Kidney (tissue), 14 donors: ENCODE results near the gene PLG. TPM values are rescaled to one million over a fixed set of nuclear protein-coding genes. Genes with fewer than 3 reads are reported as not detected.
"Not testable (repeated sequence)": the region's sequence is repeated elsewhere in the genome, so short reads cannot be mapped to it uniquely, and the experiment has no call there.

Source experiments
- DNase-seq, 5 donors: peaks; one replicate each; pipeline ENCODE4 v3.0.0-alpha.2; 2013 to 2020
- FAIRE-seq: peaks from 2 replicates; lab custom pipeline; 2012; peaks lifted over from hg19 to GRCh38; lab: Jason Lieb, UNC
- H3K27ac ChIP-seq, 2 donors: one replicate each; pipeline ENCODE4 v1.7.0; 2013; ENCODE audit warnings: low read depth in 2 of 2, low read length in 2 of 2, inconsistent platforms in 1 of 2
- H3K27me3 ChIP-seq: one replicate; pipeline ENCODE4 v1.7.1; 2013; ENCODE audit warnings: low read length, inconsistent platforms; ENCODE audit not compliant: control insufficient read depth, insufficient read depth
- H3K36me3 ChIP-seq, 3 donors: one replicate each; pipeline versions ENCODE4 v1.7.0 to v1.7.1; 2013; ENCODE audit warnings: low read length in 3 of 3, control low read depth in 1 of 3, inconsistent platforms in 1 of 3; ENCODE audit not compliant: insufficient read depth in 3 of 3, control insufficient read depth in 2 of 3
- H3K4me1 ChIP-seq, 3 donors: one replicate each; pipeline versions ENCODE4 v1.7.0 to v1.7.1; 2013; ENCODE audit warnings: low read length in 3 of 3, inconsistent platforms in 1 of 3, low read depth in 1 of 3; ENCODE audit not compliant: control insufficient read depth in 2 of 3, insufficient read depth in 2 of 3
- H3K4me3 ChIP-seq, 3 donors: one replicate each; pipeline versions ENCODE4 v1.7.0 to v1.8.1; 2013; ENCODE audit warnings: low read length in 3 of 3, control low read depth in 1 of 3, inconsistent platforms in 1 of 3
- H3K9ac ChIP-seq, 3 donors: one replicate each; pipeline versions ENCODE4 v1.7.0 to v1.7.1; 2013; ENCODE audit warnings: low read length in 3 of 3, control low read depth in 1 of 3, inconsistent platforms in 1 of 3
- H3K9me3 ChIP-seq, 3 donors: one replicate each; pipeline versions ENCODE4 v1.7.0 to v1.7.1; 2013; ENCODE audit warnings: low read length in 3 of 3, control low read depth in 1 of 3, inconsistent platforms in 1 of 3; ENCODE audit not compliant: control insufficient read depth in 2 of 3, insufficient read depth in 1 of 3
- CTCF ChIP-seq: IDR thresholded peaks from 3 replicates; pipeline ENCODE4 v1.5.1; 2012; ENCODE audit warnings: mild to moderate bottlenecking, moderate library complexity, borderline replicate concordance; ENCODE audit not compliant: insufficient read depth; ENCODE audit errors: extremely low read depth
- intact Hi-C: fragments of 100-400 bp; cut with DNase I; formaldehyde crosslinking; loops from one replicate; pipeline ENCODE4 v1.11.1; 2022
- polyA plus RNA-seq: library from polyadenylated mRNA; stranded (reverse); fragments of 350-450 nt; fragmentation: Illumina TruSeq; extraction: RNeasy Lipid Tissue Mini Kit (QIAGEN cat#74804); gene quantifications from one replicate; pipeline ENCODE4 v1.2.3, GENCODE V29; 2014; ENCODE audit warnings: low read depth, low replicate concordance; ENCODE audit not compliant: insufficient read depth
- total RNA-seq: library from RNA; stranded (reverse); fragmentation: NEBNext Ultra II Directional; extraction: Animal tissue kit (Norgen Biotek cat#: 25700); gene quantifications from one replicate; pipeline ENCODE4 v1.2.1, GENCODE V29; 2021
- donor health status: control.
- donor health status: control.
- donor health status: control.
- donor health status: control.
- donor health status: control.
- donor health status: DM: yes; HTN: yes; CAD: no.
- donor health status: Normal renal cell carcinoma (clear cell type).

PLG gene
- total and polyA plus RNA-seq, 2 donors from 2014 or later = 2.4 to 211 TPM

DNA sequence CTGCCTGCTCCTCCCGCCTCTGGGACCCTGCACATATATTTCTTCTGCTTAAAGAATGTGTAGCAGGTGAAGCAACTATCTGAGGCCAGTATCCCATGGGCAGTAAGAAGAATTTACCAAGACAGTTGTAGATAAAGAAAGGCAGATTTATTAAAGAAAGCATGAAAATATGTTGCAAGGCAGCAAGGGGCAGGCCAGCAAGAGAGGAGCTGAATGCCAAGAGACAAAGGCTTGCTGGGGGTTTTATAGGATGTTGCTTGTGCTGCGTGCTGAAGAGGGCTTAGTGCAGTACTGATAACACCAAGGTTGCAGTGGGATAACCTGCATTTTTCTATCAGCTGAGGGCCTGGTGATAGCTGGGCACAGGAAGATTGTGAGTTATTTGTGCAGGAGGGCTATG lies 6.4 kb upstream of the PLG start:
- H3K9me3 ChIP-seq, H3K9ac ChIP-seq, intact Hi-C loops, H3K4me3 ChIP-seq, H3K27ac ChIP-seq, H3K27me3 ChIP-seq, H3K36me3 ChIP-seq, FAIRE-seq, DNase-seq, H3K4me1 ChIP-seq: not testable (repeated sequence)

- H3K27ac ChIP-seq, FAIRE-seq, H3K36me3 ChIP-seq, H3K9ac ChIP-seq, H3K4me1 ChIP-seq, H3K9me3 ChIP-seq, intact Hi-C loops, H3K27me3 ChIP-seq, DNase-seq: not testable (repeated sequence)
- peak overlapping the region in 1 of 3 donors; percentile 39 for H3K4me3 ChIP-seq
Measured at GRCh38 chr6:160696884-160697283, 5.2 kb upstream of the PLG start.

DNA sequence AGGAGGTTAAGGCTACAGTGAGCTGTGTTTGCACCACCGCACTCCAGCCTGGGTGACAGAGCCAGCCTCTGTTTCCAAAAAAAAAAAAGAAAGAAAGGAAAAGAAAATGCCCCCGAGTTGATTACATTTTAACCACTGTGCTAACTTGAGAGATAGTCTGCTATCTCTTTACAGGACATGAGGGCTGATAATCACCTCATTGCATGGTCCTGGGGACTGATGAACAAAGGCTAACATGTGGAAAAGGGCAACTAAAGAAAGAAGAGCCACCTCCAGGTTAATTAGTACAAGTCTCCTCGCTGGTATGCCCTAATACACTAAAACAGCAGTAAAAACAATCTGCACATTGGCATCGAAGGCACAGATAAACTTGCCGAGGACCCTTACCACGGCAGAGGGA lies 4.2 kb upstream of the PLG start:
- no peak for DNase-seq
- no peak for FAIRE-seq

GRCh38 chr6:160704688-160705087 lies 2.6 kb downstream of the PLG start:
- Histone ChIP-seq H3K27ac (peak overlapping the region; percentile 47 to 60), H3K4me3 (peak overlapping the region in 1 of 3 donors; percentile 67)
- H3K9me3 ChIP-seq, FAIRE-seq, intact Hi-C loops, H3K27me3 ChIP-seq, H3K9ac ChIP-seq, DNase-seq, H3K36me3 ChIP-seq, H3K4me1 ChIP-seq: not testable (repeated sequence)

More for the DNA sequence above, 4.2 kb upstream of the PLG start:
- Histone ChIP-seq H3K9ac (no peak overlapping the region), H3K27me3 (no peaks in the 10 kb centered on the region), H3K27ac (peak overlapping the region in 1 of 2 donors; percentile 4), H3K4me3 (peak overlapping the region in 2 of 3 donors; percentile 7 to 28), H3K4me1 (no peaks in the 10 kb centered on the region), H3K36me3 (no peaks in the 10 kb centered on the region), H3K9me3 (no peaks in the 10 kb centered on the region)
- no peak for TF ChIP-seq CTCF
- intact Hi-C loops = no loop called here

- H3K4me3 ChIP-seq, H3K9me3 ChIP-seq, intact Hi-C loops, DNase-seq, H3K9ac ChIP-seq, H3K4me1 ChIP-seq, H3K27me3 ChIP-seq, H3K27ac ChIP-seq: not testable (repeated sequence)
- H3K36me3 ChIP-seq = peaks cover 0 to 12% (median 0%) of the 10 kb centered on the region in 3 donors
- FAIRE-seq = peak; percentile 74
Measured at GRCh38 chr6:160708993-160709392, 6.9 kb downstream of the PLG start.
